ENCODE data around the gene NR3C1. TPM values are rescaled to one million over a fixed set of nuclear protein-coding genes. Genes with fewer than 3 reads are reported as not detected.
A peak's percentile ranks its signal among the peaks of the same experiment; 100 is the strongest.

The NR3C1 gene
- polyA plus RNA-seq, 1 donor from 2014 or later = 2.3 TPM

GRCh38 chr5:143406408-143406807 lies 2.9 kb upstream of the NR3C1 start:
- no peaks in the 10 kb centered on the region for H3K36me3 ChIP-seq (ENCODE audit: insufficient read depth, low read length)
- H3K9me2 ChIP-seq (ENCODE audit: insufficient read depth, low read length) = no peaks in the 10 kb centered on the region
- H3K9ac ChIP-seq (ENCODE audit: low read length) = no peak overlapping the region
- no peak overlapping the region for H3K4me3 ChIP-seq (ENCODE audit: low read length)
- no peaks in the 10 kb centered on the region for H3F3A ChIP-seq (ENCODE audit: insufficient read depth, low read length, poor library complexity, severe bottlenecking)
- no peak for TF ChIP-seq REST (IDR thresholded peaks at IDR 0.05; ENCODE audit: borderline replicate concordance)
- no peak for TF ChIP-seq POLR2AphosphoS5 (IDR thresholded peaks at IDR 0.05)
- no peak for TF ChIP-seq TAF1 (IDR thresholded peaks at IDR 0.05; ENCODE audit: low read depth)
- TF ChIP-seq MXI1 (conservative IDR thresholded peaks at IDR 0.05; ENCODE audit: poor library complexity, severe bottlenecking) = no peak
- TF ChIP-seq EP300 (conservative IDR thresholded peaks at IDR 0.05; ENCODE audit: poor library complexity, severe bottlenecking) = no peak
- TF ChIP-seq RAD21 (conservative IDR thresholded peaks at IDR 0.05) = no peak
- TF ChIP-seq SMC3 (conservative IDR thresholded peaks at IDR 0.05; ENCODE audit: poor library complexity) = no peak
- no peak for TF ChIP-seq CTCF (IDR thresholded peaks at IDR 0.05; ENCODE audit: poor library complexity, severe bottlenecking)
- no peaks in the 10 kb centered on the region for H3K9me3 ChIP-seq (ENCODE audit: low read length)
- H3K27ac ChIP-seq (ENCODE audit: low read length) = no peak overlapping the region
- no peaks in the 10 kb centered on the region for H4K20me1 ChIP-seq (ENCODE audit: insufficient read depth)
- no peak overlapping the region for H2AFZ ChIP-seq (ENCODE audit: low read depth, low read length)
- H3K4me2 ChIP-seq (ENCODE audit: low read length) = no peak overlapping the region
- H3K79me2 ChIP-seq (replicated peaks; ENCODE audit: insufficient read depth, low read length) = no peaks in the 10 kb centered on the region
- H3K27me3 ChIP-seq (ENCODE audit: insufficient read depth, low read depth, low read length) = peaks cover 21% of the 10 kb centered on the region

GRCh38 chr5:143405849-143406098 lies 2.3 kb upstream of the NR3C1 start:
- Histone ChIP-seq H3K9me2 (ENCODE audit: insufficient read depth, low read length) (no peaks in the 10 kb centered on the region), H2AFZ (ENCODE audit: low read depth, low read length) (peak overlapping the region; percentile 99), H3K27me3 (ENCODE audit: insufficient read depth, low read depth, low read length) (peaks cover 27% of the 10 kb centered on the region), H3K4me2 (ENCODE audit: low read length) (no peak overlapping the region), H3K4me3 (ENCODE audit: low read length) (peak overlapping the region; percentile 86), H3F3A (ENCODE audit: insufficient read depth, low read length, poor library complexity, severe bottlenecking) (no peaks in the 10 kb centered on the region), H4K20me1 (ENCODE audit: insufficient read depth) (no peaks in the 10 kb centered on the region), H3K36me3 (ENCODE audit: insufficient read depth, low read length) (no peaks in the 10 kb centered on the region), H3K9ac (ENCODE audit: low read length) (peak overlapping the region; percentile 64), H3K79me2 (replicated peaks; ENCODE audit: insufficient read depth, low read length) (no peaks in the 10 kb centered on the region), H3K9me3 (ENCODE audit: low read length) (no peaks in the 10 kb centered on the region), H3K27ac (ENCODE audit: low read length) (peak overlapping the region; percentile 83)
- TF ChIP-seq SMC3 (conservative IDR thresholded peaks at IDR 0.05; ENCODE audit: poor library complexity) = no peak
- TF ChIP-seq EP300 (conservative IDR thresholded peaks at IDR 0.05; ENCODE audit: poor library complexity, severe bottlenecking) = no peak
- no peak for TF ChIP-seq EZH2 (IDR thresholded peaks at IDR 0.05; ENCODE audit: borderline replicate concordance, insufficient read depth, low read length, poor library complexity, severe bottlenecking)
- no peak for TF ChIP-seq POLR2AphosphoS5 (IDR thresholded peaks at IDR 0.05)
- no peak for TF ChIP-seq REST (IDR thresholded peaks at IDR 0.05; ENCODE audit: borderline replicate concordance)
- no peak for TF ChIP-seq MXI1 (conservative IDR thresholded peaks at IDR 0.05; ENCODE audit: poor library complexity, severe bottlenecking)
- no peak for TF ChIP-seq CTCF (IDR thresholded peaks at IDR 0.05; ENCODE audit: poor library complexity, severe bottlenecking)
- TF ChIP-seq RAD21 (conservative IDR thresholded peaks at IDR 0.05) = no peak
- TF ChIP-seq TAF1 (IDR thresholded peaks at IDR 0.05; ENCODE audit: low read depth) = no peak

Measured in neural cell (in vitro differentiated cells).